Keratinocyte (primary cell): ENCODE data around the gene KRT73. TPM values are rescaled to one million over a fixed set of nuclear protein-coding genes. Genes with fewer than 3 reads are reported as not detected.

Experiments
- DNase-seq: peaks from one replicate; pipeline ENCODE4 v3.0.0-alpha.2; 2011; ENCODE audit warnings: low read depth, missing footprints, low spot score
- FAIRE-seq: peaks from 2 replicates; lab custom pipeline; 2011; peaks lifted over from hg19 to GRCh38; lab: Jason Lieb, UNC
- H2AFZ ChIP-seq: 2 replicates; pipeline ENCODE4 v1.6.0; 2012; ENCODE audit warnings: low read length, control low read depth, inconsistent platforms; ENCODE audit not compliant: control insufficient read depth
- H3K27ac ChIP-seq: 2 replicates; pipeline ENCODE4 v1.5.1; 2011; ENCODE audit warnings: low read length; ENCODE audit not compliant: control insufficient read depth, insufficient read depth
- H3K27me3 ChIP-seq: 3 replicates; pipeline ENCODE4 v1.6.0; 2011; ENCODE audit warnings: low read length; ENCODE audit not compliant: control insufficient read depth, insufficient read depth; ENCODE audit errors: extremely low read depth
- H3K36me3 ChIP-seq, 2 experiments: 2 replicates in 1 of 2; 3 replicates in 1 of 2; pipeline ENCODE4 v1.5.1; 2011; ENCODE audit warnings: low read length in 2 of 2, mild to moderate bottlenecking in 1 of 2; ENCODE audit not compliant: control insufficient read depth in 2 of 2, insufficient read depth in 2 of 2; ENCODE audit errors: extremely low read depth in 1 of 2
- H3K4me1 ChIP-seq: 3 replicates; pipeline ENCODE4 v1.5.1; 2011; ENCODE audit warnings: low read length; ENCODE audit not compliant: control insufficient read depth, insufficient read depth; ENCODE audit errors: extremely low read depth
- H3K4me2 ChIP-seq: 3 replicates; pipeline ENCODE4 v1.6.0; 2011; ENCODE audit warnings: low read depth, low read length; ENCODE audit not compliant: control insufficient read depth, insufficient read depth; ENCODE audit errors: extremely low read depth
- H3K4me3 ChIP-seq, 3 experiments: fragments of 200-600 bp in 1 of 3; sonication (generic) in 1 of 3; 2 replicates in 2 of 3; 3 replicates in 1 of 3; pipeline ENCODE4 v1.5.1; 2011 to 2016; ENCODE audit warnings: low read length in 3 of 3, mild to moderate bottlenecking in 3 of 3, control low read depth in 2 of 3, inconsistent platforms in 1 of 3, low read depth in 1 of 3, mixed read lengths in 1 of 3, mixed run types in 1 of 3, moderate library complexity in 1 of 3; ENCODE audit not compliant: control insufficient read depth in 2 of 3, insufficient read depth in 2 of 3; ENCODE audit errors: extremely low read depth in 1 of 3
- H3K79me2 ChIP-seq: 2 replicates; pipeline ENCODE4 v1.6.0; 2012; ENCODE audit warnings: low read length; ENCODE audit not compliant: control insufficient read depth, insufficient read depth
- H3K9ac ChIP-seq: 3 replicates; pipeline ENCODE4 v1.6.0; 2011; ENCODE audit warnings: low read length; ENCODE audit not compliant: control insufficient read depth, insufficient read depth; ENCODE audit errors: extremely low read depth
- H3K9me1 ChIP-seq: 3 replicates; pipeline ENCODE4 v1.6.0; 2011; ENCODE audit warnings: low read length; ENCODE audit not compliant: control insufficient read depth, insufficient read depth; ENCODE audit errors: extremely low read depth
- H3K9me3 ChIP-seq: 2 replicates; pipeline ENCODE4 v1.5.1; 2012; ENCODE audit warnings: low read depth, low read length; ENCODE audit not compliant: control insufficient read depth
- H4K20me1 ChIP-seq: 3 replicates; pipeline ENCODE4 v1.6.0; 2011; ENCODE audit warnings: low read length; ENCODE audit not compliant: control insufficient read depth, insufficient read depth; ENCODE audit errors: extremely low read depth
- CTCF ChIP-seq, 3 experiments: IDR thresholded peaks in 1 of 3; conservative IDR thresholded peaks in 1 of 3; optimal IDR thresholded peaks in 1 of 3; 2 replicates in 2 of 3; 3 replicates in 1 of 3; pipeline versions ENCODE3 to v1.5.1; 2011; ENCODE audit warnings: low read length in 3 of 3, mild to moderate bottlenecking in 3 of 3, moderate library complexity in 2 of 3, control low read depth in 1 of 3, inconsistent platforms in 1 of 3; ENCODE audit not compliant: insufficient read depth in 2 of 3; ENCODE audit errors: extremely low read depth in 1 of 3
- EZH2 ChIP-seq: IDR thresholded peaks from one replicate; pipeline ENCODE4 v1.6.1; 2012; ENCODE audit warnings: inconsistent platforms, mild to moderate bottlenecking, low read length, moderate library complexity
- dilution Hi-C: fragments of 300-500 bp; cut with MboI; formaldehyde crosslinking; loops from one replicate; pipeline ENCODE4 v1.7.0; 2020; ENCODE audit warnings: low sequenced_read_pairs; ENCODE audit not compliant: extremely low pct_ligation_motif_present
- polyA plus RNA-seq, 5 experiments: library from polyadenylated mRNA; depleted of rRNA in 3 of 5; stranded (reverse) in 3 of 5; stranded (forward) in 1 of 5; unstranded in 1 of 5; fragments of >200 nt; gene quantifications; 1 replicate in 1 of 5; 2 replicates in 3 of 5; 3 replicates in 1 of 5; pipeline versions ENCODE4 v1.2.1 to v1.2.3, GENCODE V29; 2011 to 2012; ENCODE audit warnings: missing spikeins in 2 of 5, low read depth in 1 of 5, low replicate concordance in 1 of 5

The KRT73 gene
- polyA plus RNA-seq, 1 donor (not counting 4 experiments of a cell fraction or from before 2014, with no cell fraction given) = 0.03 TPM

GRCh38 chr12:52643233-52644077 lies 25.1 kb upstream of the KRT73 start:
- no peak for FAIRE-seq
- dilution Hi-C loops = no loop called here

DNA sequence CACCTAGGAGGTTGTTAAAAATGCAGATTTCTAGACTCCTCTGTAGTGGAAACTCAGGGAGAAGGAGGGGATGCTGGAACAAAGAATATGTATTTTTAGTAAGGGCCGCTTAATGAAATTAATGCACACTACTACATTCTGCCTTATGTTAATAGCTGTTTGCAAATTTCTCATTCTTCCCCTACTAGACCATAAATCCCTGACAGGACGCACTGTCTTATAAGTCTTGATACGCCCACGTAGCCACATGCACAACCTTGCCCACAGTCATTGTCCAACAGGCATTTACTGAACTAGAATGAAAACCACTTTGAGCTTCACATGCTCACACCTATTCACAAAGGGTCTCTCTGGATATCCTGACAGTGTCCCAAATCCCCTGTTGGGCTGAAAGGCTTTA lies 23.1 kb upstream of the KRT73 start:
- FAIRE-seq = no peak
- H3K27me3 ChIP-seq = peaks cover 11% of the 10 kb centered on the region

More at GRCh38 chr12:52643233-52644077, 25.1 kb upstream of the KRT73 start:
- Histone ChIP-seq H3K36me3 (no peaks in the 10 kb centered on the region), H3K4me1 (no peaks in the 10 kb centered on the region), H3K4me3 (no peak overlapping the region), H3K27ac (no peak overlapping the region), H2AFZ (no peak overlapping the region), H3K9me3 (no peaks in the 10 kb centered on the region), H3K9me1 (no peaks in the 10 kb centered on the region), H4K20me1 (no peaks in the 10 kb centered on the region), H3K79me2 (no peaks in the 10 kb centered on the region), H3K27me3 (peaks cover 11% of the 10 kb centered on the region), H3K4me2 (no peak overlapping the region), H3K9ac (no peak overlapping the region)
- DNase-seq = no peak
- no peak for TF ChIP-seq EZH2
- TF ChIP-seq CTCF (optimal IDR thresholded peaks at IDR 0.05 in 1 of 3, IDR thresholded peaks at IDR 0.05 in 1 of 3, conservative IDR thresholded peaks at IDR 0.05 in 1 of 3; ENCODE audit: extremely low read depth in 1 of 3, insufficient read depth in 2 of 3, low read length in 3 of 3) = no peak

More for the DNA sequence above, 23.1 kb upstream of the KRT73 start:
- Histone ChIP-seq H3K9me1 (no peaks in the 10 kb centered on the region), H2AFZ (no peak overlapping the region), H3K9me3 (no peaks in the 10 kb centered on the region), H3K4me1 (no peaks in the 10 kb centered on the region), H4K20me1 (no peaks in the 10 kb centered on the region), H3K79me2 (no peaks in the 10 kb centered on the region), H3K27ac (no peak overlapping the region), H3K9ac (no peak overlapping the region), H3K4me2 (no peak overlapping the region), H3K36me3 (no peaks in the 10 kb centered on the region), H3K4me3 (no peak overlapping the region)
- TF ChIP-seq EZH2 (no peak), CTCF (optimal IDR thresholded peaks at IDR 0.05 in 1 of 3, IDR thresholded peaks at IDR 0.05 in 1 of 3, conservative IDR thresholded peaks at IDR 0.05 in 1 of 3; ENCODE audit: extremely low read depth in 1 of 3, insufficient read depth in 2 of 3, low read length in 3 of 3) (no peak)
- dilution Hi-C loops = no loop called here
- DNase-seq = no peak
